K562 (cell line): ENCODE measurements around the gene GBA3. TPM values are rescaled to one million over a fixed set of nuclear protein-coding genes. Genes with fewer than 3 reads are reported as not detected.

Experiments used
- ATAC-seq: fragments of 200-7000 bp; cut with Tn5 transposase; 3 replicates; pipeline ENCODE4 v1.9.1; 2020; ENCODE audit warnings: moderate library complexity
- BruUV-seq: library from RNA; stranded (reverse); fragments of 400-500 nt; replicated peaks from 2 replicates; lab custom pipeline; 2021; lab: Mats Ljungman, UMichigan
- CTCF ChIA-PET: fragments of 300-600 bp; formaldehyde crosslinking; extraction: SDS; loops from one replicate; lab custom pipeline; 2021; ENCODE audit warnings: low intra/inter-chr PET ratio; lab: Yijun Ruan, JAX
- POLR2A ChIA-PET: fragments of 300-600, 350-650 bp; sonication (Branson Sonifier 250); formaldehyde crosslinking; extraction: SDS; loops from one replicate; lab custom pipeline; 2021; ENCODE audit warnings: antibody characterized with exemption, inconsistent platforms; lab: Yijun Ruan, JAX
- DNase-seq, 4 experiments: peaks; one replicate each; pipeline versions ENCODE4 v3.0.0 to v3.0.0-alpha.2; 2011 to 2018; ENCODE audit warnings: low spot score in 3 of 4, mixed read lengths in 3 of 4; ENCODE audit errors: extremely low read depth in 1 of 4
- FAIRE-seq: peaks from 2 replicates; lab custom pipeline; 2011; peaks lifted over from hg19 to GRCh38; lab: Jason Lieb, UNC
- H2AFZ ChIP-seq: 2 replicates; pipeline ENCODE4 v1.6.0; 2011; ENCODE audit warnings: low read depth, low read length, control low read depth, inconsistent platforms
- H3K27ac ChIP-seq: fragments of 200-600 bp; 3 replicates; pipeline ENCODE4 v1.8.0; 2011; ENCODE audit warnings: low read depth, mild to moderate bottlenecking, control low read depth, inconsistent platforms, low read length, moderate library complexity, mixed read lengths; ENCODE audit errors: extremely low read depth
- H3K27me3 ChIP-seq, 2 experiments: fragments of 300-600 bp in 1 of 2; 2 replicates in 1 of 2; 3 replicates in 1 of 2; pipeline versions ENCODE4 v1.6.0 to v1.8.0; 2011; ENCODE audit warnings: inconsistent platforms in 2 of 2, low read length in 2 of 2, mild to moderate bottlenecking in 1 of 2, mixed read lengths in 1 of 2, moderate library complexity in 1 of 2; ENCODE audit not compliant: control insufficient read depth in 2 of 2, insufficient read depth in 2 of 2
- H3K36me3 ChIP-seq: fragments of 300-600 bp; 3 replicates; pipeline ENCODE4 v1.8.0; 2011; ENCODE audit warnings: mild to moderate bottlenecking, low read length, inconsistent platforms; ENCODE audit not compliant: control insufficient read depth, insufficient read depth
- H3K4me1 ChIP-seq, 2 experiments: fragments of 200-600 bp in 1 of 2; replicated peaks in 1 of 2; 2 replicates in 1 of 2; 3 replicates in 1 of 2; pipeline versions ENCODE4 v1.5.1 to v1.8.0; 2011; ENCODE audit warnings: inconsistent platforms in 2 of 2, low read length in 2 of 2, mild to moderate bottlenecking in 1 of 2, mixed read lengths in 1 of 2, moderate library complexity in 1 of 2; ENCODE audit not compliant: control insufficient read depth in 2 of 2, insufficient read depth in 2 of 2
- H3K4me2 ChIP-seq: 2 replicates; pipeline ENCODE4 v1.6.1; 2011; ENCODE audit warnings: low read length, control low read depth, inconsistent platforms, mixed read lengths; ENCODE audit not compliant: insufficient read depth
- H3K4me3 ChIP-seq: fragments of 200-600 bp; sonication (generic), shearing (Covaris generic); 2 replicates; pipeline ENCODE4 v1.5.1; 2016; ENCODE audit warnings: control low read depth, inconsistent platforms
- H3K79me2 ChIP-seq: fragments of 200-600 bp; 3 replicates; pipeline ENCODE4 v1.8.0; 2011; ENCODE audit warnings: low read length, inconsistent platforms; ENCODE audit not compliant: control insufficient read depth, insufficient read depth
- H3K9ac ChIP-seq, 2 experiments: 2 replicates each; pipeline versions ENCODE4 v1.6.0 to v1.6.1; 2011; ENCODE audit warnings: low read depth in 2 of 2, low read length in 2 of 2, control low read depth in 1 of 2, inconsistent platforms in 1 of 2, mild to moderate bottlenecking in 1 of 2, mixed read lengths in 1 of 2; ENCODE audit not compliant: insufficient read depth in 1 of 2
- H3K9me1 ChIP-seq: one replicate; pipeline ENCODE4 v1.6.0; 2011; ENCODE audit warnings: inconsistent platforms, mild to moderate bottlenecking, low read length, moderate library complexity; ENCODE audit not compliant: control insufficient read depth, insufficient read depth
- H3K9me3 ChIP-seq: replicated peaks from 2 replicates; pipeline ENCODE4 v1.5.1; 2011; ENCODE audit warnings: low read depth, low read length, inconsistent platforms; ENCODE audit not compliant: control insufficient read depth, insufficient read depth
- H4K20me1 ChIP-seq: replicated peaks from 2 replicates; pipeline ENCODE4 v1.6.1; 2011; ENCODE audit warnings: low read length, inconsistent platforms, mixed read lengths; ENCODE audit not compliant: control insufficient read depth, insufficient read depth
- ASH1L ChIP-seq: fragments of 450-650 bp; IDR thresholded peaks from 2 replicates; pipeline ENCODE4 v1.6.1; 2018; ENCODE audit warnings: borderline replicate concordance, mild to moderate bottlenecking, low read depth; ENCODE audit not compliant: partially characterized antibody
- CHD2 ChIP-seq: IDR thresholded peaks from 2 replicates; pipeline ENCODE4 v1.6.1; 2011; ENCODE audit warnings: low read depth, low read length
- ERF ChIP-seq: fragments of 450-650 bp; formaldehyde crosslinking; IDR thresholded peaks from 2 replicates; pipeline ENCODE4 v1.4.0; 2020; ENCODE audit warnings: mild to moderate bottlenecking, mixed read lengths
- HSF4 ChIP-seq: fragments of 250-450 bp; sonication (Bioruptor Pico); IDR thresholded peaks from 2 replicates; pipeline ENCODE4 v2.1.2; 2022; ENCODE audit warnings: mild to moderate bottlenecking, moderate library complexity, borderline replicate concordance
- L3MBTL2 ChIP-seq: fragments of 450-650 bp; IDR thresholded peaks from 2 replicates; pipeline ENCODE4 v1.6.1; 2016; ENCODE audit warnings: mild to moderate bottlenecking, moderate library complexity
- MAZ ChIP-seq, 2 experiments: fragments of 450-650 bp in 1 of 2; sonication (generic) in 1 of 2; formaldehyde crosslinking; IDR thresholded peaks in 1 of 2; conservative IDR thresholded peaks in 1 of 2; 2 replicates each; pipeline versions ENCODE4 v1.4.0 to v1.5.0; 2020; ENCODE audit warnings: mild to moderate bottlenecking in 1 of 2, missing genetic modification reagents in 1 of 2
- MTA2 ChIP-seq: fragments of 450-650 bp; IDR thresholded peaks from 2 replicates; pipeline ENCODE4 v1.6.1; 2016; ENCODE audit warnings: low read depth
- POLR2AphosphoS5 ChIP-seq: IDR thresholded peaks from 2 replicates; pipeline ENCODE4 v1.6.1; 2011; ENCODE audit warnings: mild to moderate bottlenecking, low read depth, low read length, moderate library complexity; ENCODE audit not compliant: control insufficient read depth, insufficient read depth
- POLR2G ChIP-seq: fragments of 200-400 bp; formaldehyde crosslinking; IDR thresholded peaks from 2 replicates; pipeline ENCODE4 v1.6.1; 2017; ENCODE audit warnings: low read depth, mild to moderate bottlenecking, antibody characterized with exemption, low read length, moderate library complexity
- PRMT5 ChIP-seq: sonication (generic); formaldehyde crosslinking; IDR thresholded peaks from 2 replicates; pipeline ENCODE4 v1.5.0; 2020; ENCODE audit warnings: missing genetic modification reagents
- RBFOX2 ChIP-seq: fragments of 200-400 bp; formaldehyde crosslinking; IDR thresholded peaks from 2 replicates; pipeline ENCODE4 v1.6.1; 2017; ENCODE audit warnings: low read depth, mild to moderate bottlenecking, low read length, moderate library complexity
- RBM25 ChIP-seq: fragments of 200-400 bp; formaldehyde crosslinking; IDR thresholded peaks from 2 replicates; pipeline ENCODE4 v1.6.1; 2018; ENCODE audit warnings: low read length, low read depth, moderate library complexity; ENCODE audit not compliant: severe bottlenecking
- SLC30A9 ChIP-seq: fragments of 250-450 bp; sonication (Bioruptor Pico); IDR thresholded peaks from 2 replicates; pipeline ENCODE4 v1.8.0; 2022; ENCODE audit warnings: mild to moderate bottlenecking, moderate library complexity
- SMARCC2 ChIP-seq: fragments of 450-650 bp; IDR thresholded peaks from 2 replicates; pipeline ENCODE4 v1.6.1; 2017; ENCODE audit warnings: antibody characterized with exemption, moderate library complexity, mild to moderate bottlenecking, low read depth
- SP1 ChIP-seq: sonication (generic); formaldehyde crosslinking; IDR thresholded peaks from 2 replicates; pipeline ENCODE4 v1.8.1; 2022; ENCODE audit warnings: mild to moderate bottlenecking, missing genetic modification reagents
- SRSF9 ChIP-seq: fragments of 200-400 bp; formaldehyde crosslinking; IDR thresholded peaks from 2 replicates; pipeline ENCODE4 v1.6.1; 2017; ENCODE audit warnings: low read depth, low read length, borderline replicate concordance
- WHSC1 ChIP-seq: IDR thresholded peaks from one replicate; pipeline ENCODE4 v1.6.1; 2012; ENCODE audit warnings: low read length, control low read depth, inconsistent platforms
- ZNF764 ChIP-seq: fragments of 250-450 bp; sonication (Bioruptor Pico); IDR thresholded peaks from 2 replicates; pipeline ENCODE4 v1.4.0; 2020; ENCODE audit warnings: low read depth, mild to moderate bottlenecking, moderate library complexity
- ZZZ3 ChIP-seq: fragments of 450-650 bp; IDR thresholded peaks from 2 replicates; pipeline ENCODE4 v1.6.1; 2016; ENCODE audit warnings: antibody characterized with exemption, mild to moderate bottlenecking, moderate library complexity
- WGBS: fragments of 100-300 bp; shearing (Covaris generic); methylation state at CpG from one replicate; pipeline ENCODE4 v1.1.6; 2016; ENCODE audit warnings: low coverage, mixed read lengths; ENCODE audit not compliant: insufficient coverage; ENCODE audit errors: missing lambda C conversion rate; 5-methylcytosine and 5-hydroxymethylcytosine counted together
- in situ Hi-C: fragments of 300-500 bp; cut with MboI; formaldehyde crosslinking; loops from 4 replicates; pipeline ENCODE4 v1.15.0; 2018; ENCODE audit warnings: inconsistent platforms, mixed read lengths
- intact Hi-C: fragments of 100-400 bp; cut with micrococcal nuclease; formaldehyde crosslinking; loops from 2 replicates; pipeline ENCODE4 v1.14.2; 2022
- polyA plus RNA-seq, 8 experiments: library from polyadenylated mRNA; depleted of rRNA in 4 of 8; stranded (reverse) in 5 of 8; unstranded in 3 of 8; fragments of >200 nt; fragmentation: Nextera tagmentation in 2 of 8; fragmentation: Illumina TruSeq in 1 of 8; extraction: Ambion mirVana in 2 of 8; extraction: Trizol in 1 of 8; gene quantifications; 2 replicates each; pipeline versions ENCODE4 v1.2.1 to v1.2.3, GENCODE V29; 2011 to 2014; ENCODE audit warnings: inconsistent platforms in 1 of 8, missing spikeins in 1 of 8
- total RNA-seq, 7 experiments: library from RNA; depleted of rRNA in 6 of 7; stranded (reverse); fragments of >200 nt in 6 of 7; fragmentation: Illumina TruSeq in 2 of 7; extraction: Trizol in 2 of 7; gene quantifications; 2 replicates each; pipeline versions ENCODE4 v1.2.1 to v1.2.3, GENCODE V29; 2011 to 2021; ENCODE audit warnings: low replicate concordance in 1 of 7
- TF ChIP-seq, protein P1 (sequence below), 2 experiments: IDR thresholded peaks; 2 replicates each; pipeline ENCODE4 v1.6.1; 2011; ENCODE audit warnings: borderline replicate concordance in 1 of 2, control low read depth in 1 of 2, low read depth in 1 of 2, low read length in 1 of 2, mild to moderate bottlenecking in 1 of 2, mixed read lengths in 1 of 2, moderate library complexity in 1 of 2; ENCODE audit not compliant: insufficient read depth in 1 of 2, insufficient read length in 1 of 2, poor library complexity in 1 of 2, severe bottlenecking in 1 of 2; ENCODE audit errors: extremely low read depth in 1 of 2
- TF ChIP-seq, protein P2 (sequence below): fragments of 200-800 bp; sonication (Bioruptor generic); IDR thresholded peaks from 2 replicates; pipeline ENCODE4 v1.6.1; 2017; ENCODE audit warnings: missing genetic modification characterization, missing compliant biosample characterization

GBA3 gene
- total and polyA plus RNA-seq, 9 of the 15 experiments (the other 6 are each of a cell fraction or from before 2014, with no cell fraction given): 0.13 to 0.75 (median 0.40) TPM; not detected in 1

DNA sequence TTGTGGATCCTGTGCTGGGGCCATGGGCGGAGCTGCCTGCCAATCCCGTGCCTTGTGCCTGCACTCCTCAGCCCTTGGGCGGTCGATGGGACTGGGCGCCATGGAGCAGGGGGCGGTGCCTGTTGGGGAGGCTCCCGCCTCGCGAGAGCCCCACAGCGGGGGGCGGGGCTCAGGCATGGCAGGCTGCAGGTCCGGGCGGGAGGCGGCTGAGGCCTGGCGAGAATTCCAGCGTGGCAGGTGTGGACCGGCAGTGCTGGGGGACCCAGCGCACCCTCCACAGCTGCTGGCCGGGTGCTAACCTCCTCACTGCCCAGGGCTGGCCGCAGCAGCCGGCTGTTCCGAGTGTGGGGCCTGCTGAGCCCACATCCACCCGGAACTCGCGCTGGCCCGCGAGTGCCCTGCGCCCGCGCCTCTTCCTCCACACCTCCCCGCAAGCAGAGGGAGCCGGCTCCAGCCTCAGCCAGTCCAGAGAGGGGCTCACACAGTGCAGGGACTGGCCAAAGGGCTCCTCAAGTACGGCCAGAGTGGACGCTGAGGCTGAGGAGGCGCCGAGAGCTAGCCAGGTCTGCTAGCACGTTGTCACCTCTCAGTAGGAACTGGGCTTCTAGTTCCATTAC lies 85.9 kb downstream of the GBA3 start:
- peak overlapping the region; percentile 25 for H3K4me3 ChIP-seq
- FAIRE-seq: no peak
- intact Hi-C loops: no loop called here
- H3K4me2 ChIP-seq: peak overlapping the region; percentile 41; the same call in 1 of the 2 replicates
- in situ Hi-C loops: no loop called here
- H3K27me3 ChIP-seq: no peaks in the 10 kb centered on the region
- WGBS: under 1% methylated on average over 19 of the region's 37 CpGs
- H3K79me2 ChIP-seq: no peaks in the 10 kb centered on the region
- ChIA-PET POLR2A (no interaction called here), CTCF (no interaction called here)
- no peak overlapping the region; the same call in 2 of the 3 replicates for H3K27ac ChIP-seq
- no peaks in the 10 kb centered on the region for H4K20me1 ChIP-seq
- H3K9me3 ChIP-seq: no peaks in the 10 kb centered on the region
- peak overlapping the region; percentile 50; the same call in 1 of the 2 replicates for H2AFZ ChIP-seq
- no TSS peak for BruUV-seq
- no peaks in the 10 kb centered on the region for H3K36me3 ChIP-seq
- H3K9ac ChIP-seq: peak overlapping the region; percentile 25 to 58; a peak in 2 of 4 replicates
- peak; percentile 12 to 37 (median 16) for DNase-seq
- H3K4me1 ChIP-seq: peaks cover 0 to 5% of the 10 kb centered on the region in 2 experiments; a peak in 1 of 5 replicates
- no peaks in the 10 kb centered on the region for H3K9me1 ChIP-seq
- ATAC-seq: peak; percentile 98
- TF ChIP-seq ERF (no peak), ZNF764 (CRISPR knock-in tag) (no peak), MAZ (CRISPR knock-in tag; conservative IDR thresholded peaks at IDR 0.05 in 1 of 2, IDR thresholded peaks at IDR 0.05 in 1 of 2) (no peak; a peak in 1 of 4 replicates), WHSC1 (no peak), PRMT5 (CRISPR knock-in tag) (no peak), HSF4 (CRISPR knock-in tag) (no peak), POLR2AphosphoS5 (no peak), SP1 (CRISPR knock-in tag) (no peak), MTA2 (no peak), SLC30A9 (CRISPR knock-in tag) (no peak), ZZZ3 (no peak), ASH1L (no peak), CHD2 (peak; percentile 91), RBM25 (peak; percentile 62), RBFOX2 (peak; percentile 67), SRSF9 (no peak), L3MBTL2 (peak; percentile 27; the same call in 1 of the 2 replicates), SMARCC2 (no peak), POLR2G (peak; percentile 75)
- TF ChIP-seq, protein P1, sequence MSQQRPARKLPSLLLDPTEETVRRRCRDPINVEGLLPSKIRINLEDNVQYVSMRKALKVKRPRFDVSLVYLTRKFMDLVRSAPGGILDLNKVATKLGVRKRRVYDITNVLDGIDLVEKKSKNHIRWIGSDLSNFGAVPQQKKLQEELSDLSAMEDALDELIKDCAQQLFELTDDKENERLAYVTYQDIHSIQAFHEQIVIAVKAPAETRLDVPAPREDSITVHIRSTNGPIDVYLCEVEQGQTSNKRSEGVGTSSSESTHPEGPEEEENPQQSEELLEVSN (IDR thresholded peaks at IDR 0.05; ENCODE audit: borderline replicate concordance in 1 of 2, extremely low read depth in 1 of 2, insufficient read depth in 1 of 2, insufficient read length in 1 of 2, low read depth in 1 of 2, low read length in 1 of 2, poor library complexity in 1 of 2, severe bottlenecking in 1 of 2): peak in 1 of 2 experiments; percentile 42
- TF ChIP-seq, protein P2, sequence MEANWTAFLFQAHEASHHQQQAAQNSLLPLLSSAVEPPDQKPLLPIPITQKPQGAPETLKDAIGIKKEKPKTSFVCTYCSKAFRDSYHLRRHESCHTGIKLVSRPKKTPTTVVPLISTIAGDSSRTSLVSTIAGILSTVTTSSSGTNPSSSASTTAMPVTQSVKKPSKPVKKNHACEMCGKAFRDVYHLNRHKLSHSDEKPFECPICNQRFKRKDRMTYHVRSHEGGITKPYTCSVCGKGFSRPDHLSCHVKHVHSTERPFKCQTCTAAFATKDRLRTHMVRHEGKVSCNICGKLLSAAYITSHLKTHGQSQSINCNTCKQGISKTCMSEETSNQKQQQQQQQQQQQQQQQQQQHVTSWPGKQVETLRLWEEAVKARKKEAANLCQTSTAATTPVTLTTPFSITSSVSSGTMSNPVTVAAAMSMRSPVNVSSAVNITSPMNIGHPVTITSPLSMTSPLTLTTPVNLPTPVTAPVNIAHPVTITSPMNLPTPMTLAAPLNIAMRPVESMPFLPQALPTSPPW (CRISPR knock-in tag): peak; percentile 33; the same call in 1 of the 2 replicates
